HepG2 (cell line): Measurements from ENCODE around the gene CYB5D1. TPM values are rescaled to one million over a fixed set of nuclear protein-coding genes. Genes with fewer than 3 reads are reported as not detected.
A peak's percentile ranks its signal among the peaks of the same experiment; 100 is the strongest.

ENCODE experiments used
- ATRX ChIP-seq: sonication (generic); formaldehyde crosslinking; IDR thresholded peaks from 2 replicates; pipeline ENCODE4 v1.4.0; 2020; ENCODE audit warnings: missing genetic modification reagents, borderline replicate concordance
- FOXM1 ChIP-seq: sonication (generic); formaldehyde crosslinking; IDR thresholded peaks from 2 replicates; pipeline ENCODE4 v1.5.0; 2020; ENCODE audit warnings: missing genetic modification reagents
- HBP1 ChIP-seq: IDR thresholded peaks from 2 replicates; pipeline ENCODE4 v1.6.1; 2016; ENCODE audit warnings: low read depth, control low read depth
- HIVEP1 ChIP-seq: sonication (generic); formaldehyde crosslinking; IDR thresholded peaks from 2 replicates; pipeline ENCODE4 v1.4.0; 2020; ENCODE audit warnings: mild to moderate bottlenecking, missing genetic modification reagents
- KDM1A ChIP-seq: IDR thresholded peaks from 2 replicates; pipeline ENCODE4 v1.6.1; 2016; ENCODE audit warnings: missing compliant biosample characterization
- KLF12 ChIP-seq: sonication (generic); formaldehyde crosslinking; IDR thresholded peaks from 2 replicates; pipeline ENCODE4 v1.4.0; 2020; ENCODE audit warnings: missing genetic modification reagents, borderline replicate concordance
- RBM22 ChIP-seq: fragments of 200-400 bp; formaldehyde crosslinking; optimal IDR thresholded peaks from 2 replicates; pipeline ENCODE3; 2017; ENCODE audit warnings: mild to moderate bottlenecking, low read length, moderate library complexity
- SRSF1 ChIP-seq: fragments of 200-400 bp; formaldehyde crosslinking; optimal IDR thresholded peaks from 2 replicates; pipeline ENCODE3; 2017; ENCODE audit warnings: mild to moderate bottlenecking, low read depth, low read length, moderate library complexity
- TFAP4 ChIP-seq: sonication (generic); IDR thresholded peaks from 2 replicates; pipeline ENCODE4 v1.6.1; 2016; ENCODE audit warnings: low read depth, borderline replicate concordance
- ZC3H13 ChIP-seq: sonication (generic); formaldehyde crosslinking; IDR thresholded peaks from 2 replicates; pipeline ENCODE4 v1.8.1; 2023; ENCODE audit warnings: mild to moderate bottlenecking, missing genetic modification reagents, moderate library complexity
- ZNF205 ChIP-seq: IDR thresholded peaks from 2 replicates; pipeline ENCODE4 v1.6.1; 2018; ENCODE audit warnings: missing biosample characterization, missing genetic modification reagents
- ZNF703 ChIP-seq: sonication (generic); formaldehyde crosslinking; IDR thresholded peaks from 2 replicates; pipeline ENCODE4 v1.5.1; 2020; ENCODE audit warnings: missing genetic modification reagents, mild to moderate bottlenecking, moderate library complexity, borderline replicate concordance
- polyA plus RNA-seq, 8 experiments: library from polyadenylated mRNA; depleted of rRNA in 3 of 8; stranded (reverse) in 7 of 8; unstranded in 1 of 8; fragments of >200 nt; fragmentation: Illumina TruSeq in 4 of 8; extraction: Trizol in 4 of 8; gene quantifications; 2 replicates each; pipeline versions ENCODE4 v1.2.1 to v1.2.3, GENCODE V29; 2011 to 2016; ENCODE audit warnings: low read depth in 4 of 8, missing spikeins in 1 of 8, mixed read lengths in 1 of 8; ENCODE audit not compliant: insufficient read depth in 1 of 8
- total RNA-seq, 5 experiments: library from RNA; depleted of rRNA; stranded (reverse); fragments of >200 nt; fragmentation: Illumina TruSeq; extraction: Trizol; gene quantifications; 2 replicates each; pipeline ENCODE4 v1.2.3, GENCODE V29; 2016; ENCODE audit warnings: low read depth in 1 of 5
- TF ChIP-seq, protein P1 (sequence below): sonication (generic); formaldehyde crosslinking; IDR thresholded peaks from 2 replicates; pipeline ENCODE4 v1.5.1; 2020; ENCODE audit warnings: missing genetic modification reagents, mild to moderate bottlenecking, borderline replicate concordance

The CYB5D1 gene
- total and polyA plus RNA-seq, 2 of the 13 experiments (the other 11 are each of a cell fraction or from before 2014, with no cell fraction given) = 8.9 to 17.0 TPM

DNA sequence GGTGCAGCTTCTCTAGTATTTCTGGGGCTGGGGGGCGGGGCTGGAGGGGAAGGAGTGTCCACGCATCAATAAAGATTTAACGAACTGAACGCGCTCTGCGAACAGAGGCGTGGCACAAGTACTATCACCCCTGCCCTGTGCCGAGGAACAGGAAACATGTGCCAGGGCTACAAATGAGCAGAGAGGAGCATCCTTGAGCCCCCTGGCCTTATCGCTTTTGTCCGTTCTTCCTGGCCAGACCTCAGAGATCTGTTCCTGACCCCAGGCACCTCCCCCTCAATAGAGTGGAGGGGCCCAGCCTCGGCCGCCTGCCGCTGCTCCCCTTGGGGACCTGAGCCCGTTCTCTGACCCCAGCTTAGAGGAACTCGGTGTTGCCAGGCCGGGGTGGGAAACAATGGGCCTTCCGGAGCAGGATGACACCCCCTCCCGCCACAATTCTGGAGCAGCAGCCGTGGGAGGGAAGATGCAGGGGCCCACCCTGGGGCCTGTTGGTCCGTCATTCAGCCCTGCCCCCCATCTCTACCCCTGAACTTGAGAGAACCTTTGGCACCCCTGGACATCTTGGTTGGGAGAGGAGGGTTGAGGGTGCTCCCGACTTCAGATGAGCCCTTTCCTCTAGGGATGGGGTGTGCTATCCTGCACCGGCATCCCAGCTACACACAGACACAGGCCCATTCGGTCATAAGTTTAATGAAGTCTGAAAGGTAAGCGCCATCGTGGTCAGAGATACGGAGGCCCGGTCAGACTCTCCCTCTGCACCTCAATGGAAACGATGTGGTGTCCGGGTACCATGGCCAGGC is 1.6 kb upstream of the CYB5D1 start (continued):
- 0 out of 2 replicates have a peak, but pooled peaks have one; percentile 14 for TF ChIP-seq HIVEP1
- TF ChIP-seq KLF12 (CRISPR knock-in tag) = no peak
- no peak for TF ChIP-seq KDM1A (CRISPR knock-in tag)
- TF ChIP-seq SRSF1 = peak; percentile 1
- 0 out of 2 replicates have a peak, but pooled peaks have one; percentile 7 for TF ChIP-seq HBP1 (CRISPR knock-in tag)
- no peak for TF ChIP-seq ZNF703 (CRISPR knock-in tag)
- TF ChIP-seq ZC3H13 (CRISPR knock-in tag) = peak; percentile 59; the same call in 1 of the 2 replicates
- no peak for TF ChIP-seq FOXM1 (CRISPR knock-in tag)
- TF ChIP-seq ATRX (CRISPR knock-in tag) = no peak
- TF ChIP-seq, protein P1, sequence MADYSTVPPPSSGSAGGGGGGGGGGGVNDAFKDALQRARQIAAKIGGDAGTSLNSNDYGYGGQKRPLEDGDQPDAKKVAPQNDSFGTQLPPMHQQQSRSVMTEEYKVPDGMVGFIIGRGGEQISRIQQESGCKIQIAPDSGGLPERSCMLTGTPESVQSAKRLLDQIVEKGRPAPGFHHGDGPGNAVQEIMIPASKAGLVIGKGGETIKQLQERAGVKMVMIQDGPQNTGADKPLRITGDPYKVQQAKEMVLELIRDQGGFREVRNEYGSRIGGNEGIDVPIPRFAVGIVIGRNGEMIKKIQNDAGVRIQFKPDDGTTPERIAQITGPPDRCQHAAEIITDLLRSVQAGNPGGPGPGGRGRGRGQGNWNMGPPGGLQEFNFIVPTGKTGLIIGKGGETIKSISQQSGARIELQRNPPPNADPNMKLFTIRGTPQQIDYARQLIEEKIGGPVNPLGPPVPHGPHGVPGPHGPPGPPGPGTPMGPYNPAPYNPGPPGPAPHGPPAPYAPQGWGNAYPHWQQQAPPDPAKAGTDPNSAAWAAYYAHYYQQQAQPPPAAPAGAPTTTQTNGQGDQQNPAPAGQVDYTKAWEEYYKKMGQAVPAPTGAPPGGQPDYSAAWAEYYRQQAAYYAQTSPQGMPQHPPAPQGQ = 0 out of 2 replicates have a peak, but pooled peaks have one; percentile 3
- TF ChIP-seq TFAP4 = no peak
- no peak for TF ChIP-seq ZNF205 (CRISPR knock-in tag)
- TF ChIP-seq RBM22 = peak; percentile 76
